Stimulated activated CD4-positive, alpha-beta T cell treated with anti-CD3 and anti-CD28 coated beads, TNF-alpha, amount 100 ng/mL, for 4 hours (primary cell): ENCODE data around the gene SLC6A13.

Experiments used
- DNase-seq, 3 experiments: peaks; one replicate each; pipeline ENCODE4 v3.0.0-alpha.2; 2020; ENCODE audit warnings: low read depth in 3 of 3

Gene SLC6A13

DNA sequence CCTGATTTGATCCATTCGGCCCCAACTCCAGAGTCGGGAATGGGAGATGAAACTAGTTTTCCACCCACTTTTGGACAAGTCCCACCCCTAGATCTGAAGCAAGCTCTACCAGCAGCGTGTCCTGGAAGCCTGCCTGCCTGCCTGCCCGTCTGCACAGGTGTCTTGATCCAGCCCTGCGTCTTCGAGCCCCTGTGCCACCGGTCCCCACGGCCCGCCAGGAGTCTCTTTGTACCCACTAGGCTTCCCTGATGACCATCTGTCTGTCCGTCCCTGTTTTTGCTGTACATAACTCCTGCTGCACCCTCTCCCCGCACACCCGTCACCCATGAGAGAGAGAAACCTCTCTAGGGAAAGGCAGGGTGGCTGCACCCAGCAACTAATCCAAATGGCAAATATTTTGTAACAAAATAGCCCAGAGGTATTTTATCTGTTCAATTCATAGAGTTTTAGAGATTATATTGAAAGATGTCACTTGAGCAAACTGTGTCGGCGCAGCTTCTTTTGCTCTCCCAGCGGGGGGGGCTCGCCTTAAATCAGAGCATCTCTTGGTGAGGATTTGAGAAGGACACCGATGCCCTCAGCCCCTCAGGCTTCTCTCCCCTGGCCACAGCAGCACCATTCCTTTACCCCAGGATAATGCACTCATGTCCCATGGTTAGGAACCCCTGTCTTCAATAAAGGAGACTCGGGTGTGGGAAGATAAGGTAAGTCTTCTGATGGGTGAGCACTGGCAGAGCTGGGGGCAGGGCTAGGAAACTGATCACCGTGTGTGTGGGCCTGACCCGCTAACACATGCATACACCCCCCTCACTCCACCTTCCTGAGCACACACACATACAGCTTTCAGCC is 84.4 kb downstream of the SLC6A13 start:
- DNase-seq = no peak

DNA sequence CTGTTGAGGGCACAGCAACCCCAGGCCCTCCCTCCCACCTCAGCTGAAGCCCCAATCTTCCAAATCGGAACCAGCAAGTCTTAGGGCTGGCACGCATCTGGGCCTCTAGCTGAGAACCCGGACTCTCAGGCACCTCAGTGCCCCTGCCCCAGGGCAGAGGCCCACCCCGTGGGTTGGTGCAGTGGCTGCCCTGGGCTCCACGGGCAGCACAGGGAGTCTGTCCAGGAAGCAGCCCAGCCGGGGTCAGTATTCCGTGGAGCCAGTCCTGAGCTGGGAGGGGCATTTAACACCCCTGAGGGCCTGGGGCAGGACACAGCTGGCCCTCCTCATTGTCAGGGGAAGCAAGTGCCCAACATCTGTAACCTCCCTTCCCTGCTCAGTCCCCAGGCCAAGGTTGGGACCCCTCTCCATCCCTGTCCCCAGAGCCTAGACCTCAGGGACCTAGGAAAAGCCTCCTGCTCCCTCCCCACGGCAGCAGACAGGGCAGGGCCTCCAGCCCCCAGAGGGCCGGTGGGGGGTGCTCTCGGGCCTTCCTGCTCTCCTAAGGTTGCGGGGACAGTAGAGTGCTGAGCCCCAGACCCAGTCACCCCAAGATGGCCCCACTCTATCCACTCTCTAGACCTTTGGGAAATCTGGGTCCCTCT is 85.2 kb downstream of the SLC6A13 start:
- DNase-seq = no peak

DNA sequence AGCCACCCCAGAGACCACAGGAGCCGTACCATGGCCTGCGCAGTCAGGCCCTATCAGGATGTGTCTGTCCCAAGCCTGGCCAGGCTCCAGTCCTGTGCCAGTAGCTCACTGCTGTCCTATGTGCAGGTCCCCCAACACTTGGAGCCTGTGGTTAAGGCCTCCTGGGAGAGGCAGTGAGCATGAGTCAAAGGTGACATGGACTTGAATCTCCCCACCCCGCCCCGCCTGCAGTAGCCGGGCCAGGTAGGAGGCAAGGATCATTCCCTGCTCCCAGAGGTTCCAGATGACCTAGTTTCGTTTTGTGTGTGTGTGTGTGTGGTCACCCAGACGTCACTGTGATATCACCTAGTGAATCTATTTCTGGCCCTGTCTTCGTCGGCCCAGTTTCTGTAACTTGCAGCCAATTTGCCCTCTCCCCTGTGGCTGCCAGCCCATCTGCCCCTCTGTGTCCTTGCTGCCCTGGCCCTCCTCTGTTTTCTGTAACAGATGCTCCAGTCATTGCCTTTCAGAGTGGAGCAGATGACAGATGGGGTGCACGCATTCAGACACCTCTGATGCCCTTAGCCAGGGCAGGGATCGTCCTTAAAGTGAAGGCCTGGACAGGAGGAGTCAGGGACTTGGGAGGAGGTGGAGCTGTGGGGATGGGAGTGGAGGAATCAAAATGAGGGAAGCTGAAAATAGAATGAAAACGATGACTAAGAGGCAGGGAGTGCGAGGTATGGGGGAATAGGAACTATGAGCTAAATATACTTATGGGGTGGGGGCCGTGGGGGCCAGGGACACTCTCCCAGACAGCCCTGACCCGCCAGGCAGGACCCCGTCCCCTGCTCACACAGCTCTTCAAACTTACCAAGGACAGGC is 86.1 kb downstream of the SLC6A13 start:
- DNase-seq = no peak

DNA sequence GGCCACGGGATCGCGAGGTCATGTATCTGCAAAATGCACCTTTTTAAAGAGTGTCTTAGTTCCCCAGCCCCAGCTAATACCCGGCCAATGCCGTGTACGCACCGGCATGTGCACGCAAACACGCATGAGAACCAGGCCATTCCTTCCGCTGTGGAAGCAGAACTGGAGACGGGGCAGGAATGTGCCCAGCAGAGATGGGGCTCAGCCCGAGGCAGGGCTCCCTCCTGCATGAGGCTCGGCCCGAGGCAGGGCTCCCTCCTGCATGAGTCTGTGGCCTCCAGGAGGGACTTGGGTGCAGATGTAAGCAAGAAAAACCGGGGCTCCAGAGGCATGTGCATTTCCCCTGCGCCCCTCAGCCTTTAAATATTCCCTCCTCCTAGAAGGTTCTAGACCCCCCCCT is 86.9 kb downstream of the SLC6A13 start:
- DNase-seq = no peak

DNA sequence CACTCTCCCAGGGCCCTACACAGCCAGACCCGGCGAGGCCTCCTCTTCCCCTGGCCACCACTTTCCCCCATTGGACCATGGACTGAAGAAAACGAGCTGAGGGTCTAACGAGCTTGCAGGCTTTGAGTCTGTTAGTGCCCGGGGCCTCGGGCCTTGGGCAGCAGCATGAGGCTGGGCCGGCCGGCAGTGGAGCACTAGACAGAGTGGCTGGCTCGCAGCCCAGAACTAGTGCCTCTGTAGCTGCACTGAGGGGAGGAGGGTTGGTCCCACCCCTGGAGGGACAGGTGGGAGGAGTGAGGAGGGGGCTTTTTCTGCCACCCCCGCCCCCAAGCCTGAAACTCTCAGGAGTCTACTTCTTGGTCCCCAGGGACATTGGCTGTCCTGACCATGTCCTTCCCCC is 87.4 kb downstream of the SLC6A13 start:
- no peak for DNase-seq

DNA sequence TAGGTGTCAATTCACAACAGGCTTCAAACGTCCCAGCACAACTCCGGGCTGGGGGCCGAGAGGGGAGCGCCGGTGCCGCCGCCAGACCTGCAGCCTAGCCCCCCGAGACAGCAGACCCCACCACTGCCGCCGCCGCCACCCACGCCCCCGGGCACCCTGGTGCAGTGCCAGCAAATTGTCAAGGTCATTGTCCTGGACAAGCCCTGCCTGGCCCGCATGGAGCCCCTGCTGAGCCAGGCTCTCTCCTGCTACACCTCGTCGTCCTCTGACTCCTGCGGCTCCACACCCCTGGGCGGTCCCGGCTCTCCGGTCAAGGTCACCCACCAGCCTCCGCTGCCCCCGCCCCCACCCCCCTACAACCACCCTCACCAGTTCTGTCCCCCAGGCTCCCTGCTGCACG is 88.0 kb downstream of the SLC6A13 start:
- DNase-seq = no peak

DNA sequence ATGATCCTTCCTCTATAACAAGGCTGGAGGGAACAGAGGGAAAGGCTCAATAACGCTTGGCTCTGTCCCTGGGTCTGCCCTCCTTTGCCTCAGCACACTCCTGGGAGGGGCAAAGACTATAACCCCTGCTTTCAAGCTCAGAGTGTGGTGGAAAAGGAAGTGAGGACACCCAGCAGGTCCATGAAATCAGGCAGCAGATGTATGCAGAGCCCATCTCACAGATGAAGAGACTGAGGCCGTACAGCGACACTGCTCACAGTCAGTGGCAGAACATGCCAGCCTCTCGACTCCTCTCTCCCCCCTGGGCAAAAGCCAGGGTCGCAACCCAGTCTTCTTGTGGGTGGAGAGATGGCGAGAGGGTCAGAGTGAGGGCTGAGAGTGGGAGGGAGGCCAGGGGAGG is 88.5 kb downstream of the SLC6A13 start:
- DNase-seq = no peak

DNA sequence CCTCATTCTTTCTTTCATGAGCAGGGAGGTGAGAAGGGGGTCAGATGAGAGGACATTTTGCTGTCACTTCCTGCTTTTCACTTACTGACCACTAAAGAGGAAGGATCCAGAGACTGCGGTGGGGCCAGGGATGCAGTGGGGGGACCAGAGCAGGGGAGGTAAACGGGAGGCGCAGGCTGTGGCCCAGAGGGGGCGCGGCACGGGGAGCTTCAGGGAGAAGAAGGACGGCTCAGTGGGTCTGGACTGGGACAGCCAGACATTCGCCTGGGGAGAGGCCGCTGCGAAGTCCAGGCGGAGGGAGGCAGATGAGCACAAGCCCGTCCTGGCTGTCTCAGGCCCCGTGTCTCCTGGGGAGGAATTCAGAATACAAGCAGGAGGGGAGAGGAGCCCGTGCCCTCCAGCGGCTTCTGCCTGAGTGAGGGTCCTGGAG is 89.9 kb downstream of the SLC6A13 start:
- DNase-seq = no peak

DNA sequence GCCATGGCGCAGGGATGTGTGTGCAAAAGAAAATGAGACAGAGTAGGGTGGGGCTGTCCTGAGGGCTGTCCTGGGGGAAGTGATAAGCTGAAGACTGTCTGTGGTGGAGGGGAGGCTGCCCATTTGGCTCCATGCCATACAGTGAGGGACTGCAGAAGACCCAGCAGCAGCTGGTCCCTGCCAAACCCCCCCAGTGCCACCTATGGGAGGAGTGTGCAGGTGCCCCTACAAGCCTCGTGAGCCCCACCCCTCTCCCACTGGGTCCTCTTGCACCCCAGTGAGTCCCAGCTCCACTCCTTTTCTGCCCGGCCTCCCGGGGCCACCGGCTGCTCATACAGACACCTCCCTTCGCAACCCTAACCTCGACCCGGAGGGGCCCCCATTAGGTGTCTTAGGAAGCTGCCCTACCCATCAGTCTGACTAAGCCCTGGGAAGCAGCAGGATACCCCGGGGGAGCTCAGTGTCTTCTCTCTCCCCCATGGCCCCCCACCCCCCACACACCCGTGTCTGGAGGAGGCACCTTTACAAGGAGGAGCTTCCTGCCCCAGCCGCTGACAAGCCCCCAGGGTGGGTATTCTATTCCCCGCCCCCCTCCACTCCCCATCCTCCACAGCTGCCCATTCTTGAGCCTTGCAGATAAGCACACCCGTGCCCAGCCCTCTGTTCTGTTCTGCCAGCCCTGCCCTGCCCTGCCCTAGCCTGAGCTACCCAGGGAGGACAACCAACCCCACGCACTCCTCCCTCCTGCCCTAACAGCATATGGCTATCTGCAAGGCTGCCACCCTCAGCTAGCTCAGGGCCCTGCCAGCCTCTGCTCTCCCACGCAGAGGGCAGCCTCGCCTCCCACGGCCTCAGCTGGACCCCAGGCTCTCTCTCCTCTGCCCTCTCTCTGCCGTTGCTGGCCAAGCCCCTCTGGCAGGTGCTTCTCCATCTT is 90.6 kb downstream of the SLC6A13 start:
- DNase-seq = no peak

DNA sequence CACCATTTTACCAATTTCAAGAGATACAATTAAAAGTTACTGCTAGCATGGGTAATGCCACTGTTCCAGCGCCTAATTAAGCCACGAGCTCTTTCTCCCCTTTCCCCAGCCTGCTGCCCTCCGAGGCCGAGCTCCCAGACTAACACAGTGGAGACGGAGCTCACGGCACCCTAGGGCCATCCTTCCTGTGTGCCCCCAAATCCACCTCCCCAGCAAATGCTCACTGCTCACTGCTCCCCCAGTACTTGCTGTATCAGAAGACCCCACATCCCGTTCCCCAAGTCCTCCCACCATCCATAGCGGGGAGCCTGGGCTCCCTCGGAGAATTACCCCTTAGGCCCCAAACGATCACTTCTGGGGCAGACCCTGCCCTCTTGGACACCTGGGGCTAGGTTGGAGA is 91.4 kb downstream of the SLC6A13 start:
- no peak for DNase-seq
